Neural progenitor cell (in vitro differentiated cells): ENCODE measurements around the gene PTPRA.

Experiments
- CTCF ChIP-seq: fragments of 200-600 bp; sonication (generic); IDR thresholded peaks from 2 replicates; pipeline ENCODE4 v1.5.1; 2017; ENCODE audit warnings: antibody characterized with exemption, mild to moderate bottlenecking
- EZH2 ChIP-seq: fragments of 200-600 bp; sonication (generic); IDR thresholded peaks from 2 replicates; pipeline ENCODE4 v1.6.1; 2017; ENCODE audit warnings: antibody characterized with exemption, mild to moderate bottlenecking, moderate library complexity
- EZH2phosphoT487 ChIP-seq: fragments of 200-600 bp; sonication (generic); IDR thresholded peaks from 2 replicates; pipeline ENCODE4 v1.6.1; 2017; ENCODE audit warnings: antibody characterized with exemption

DNA sequence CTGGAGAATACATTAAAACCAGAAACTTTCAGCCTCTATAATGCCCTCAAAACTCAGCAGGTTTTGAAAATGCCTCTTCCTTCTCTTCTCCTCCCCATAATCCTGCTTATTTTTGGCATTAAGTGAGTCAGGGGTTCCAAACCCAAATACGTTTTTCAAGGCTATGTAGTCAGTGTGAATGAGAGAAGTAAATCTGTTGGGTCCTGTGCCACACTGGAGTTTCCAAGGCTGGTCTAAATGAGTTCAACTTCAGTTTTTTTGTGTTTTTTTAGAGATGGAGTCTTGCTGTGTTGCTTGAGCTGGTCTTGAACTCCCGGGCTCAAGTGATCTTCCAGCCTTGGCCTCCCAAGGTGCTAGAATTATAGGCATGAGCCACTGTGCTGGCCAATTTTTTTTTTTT, 20.9 kb downstream of the PTPRA start:
- TF ChIP-seq CTCF (no peak), EZH2 (no peak), EZH2phosphoT487 (no peak)
